Esophagus (tissue), 2 donors: ENCODE data around the gene KCNQ5. TPM values are rescaled to one million over a fixed set of nuclear protein-coding genes. Genes with fewer than 3 reads are reported as not detected.
"Not testable (repeated sequence)": the region's sequence is repeated elsewhere in the genome, so short reads cannot be mapped to it uniquely, and the experiment has no call there.

Source experiments
- H3K27ac ChIP-seq, 2 donors: one replicate each; pipeline ENCODE4 v1.5.1; 2013; ENCODE audit warnings: low read depth in 2 of 2, mild to moderate bottlenecking in 2 of 2, inconsistent platforms in 1 of 2, low read length in 1 of 2, moderate library complexity in 1 of 2
- H3K27me3 ChIP-seq, 2 donors: one replicate each; pipeline ENCODE4 v1.6.1; 2013; ENCODE audit warnings: low read length in 2 of 2, control low read depth in 1 of 2, mild to moderate bottlenecking in 1 of 2; ENCODE audit not compliant: insufficient read depth in 2 of 2, control insufficient read depth in 1 of 2
- H3K36me3 ChIP-seq, 2 donors: one replicate each; pipeline ENCODE4 v1.6.1; 2013; ENCODE audit warnings: low read length in 1 of 2; ENCODE audit not compliant: control insufficient read depth in 2 of 2, insufficient read depth in 2 of 2
- H3K4me1 ChIP-seq, 2 donors: one replicate each; pipeline ENCODE4 v1.6.1; 2013; ENCODE audit warnings: low read length in 1 of 2; ENCODE audit not compliant: control insufficient read depth in 2 of 2, insufficient read depth in 2 of 2
- H3K4me3 ChIP-seq, 2 donors: one replicate each; pipeline ENCODE4 v1.5.1; 2013; ENCODE audit warnings: low read length in 2 of 2, mild to moderate bottlenecking in 2 of 2, low read depth in 1 of 2, moderate library complexity in 1 of 2
- H3K9me3 ChIP-seq, 2 donors: one replicate each; pipeline ENCODE4 v1.6.1; 2013; ENCODE audit warnings: mild to moderate bottlenecking in 2 of 2, low read depth in 1 of 2, low read length in 1 of 2, moderate library complexity in 1 of 2; ENCODE audit not compliant: control insufficient read depth in 2 of 2, insufficient read depth in 1 of 2
- WGBS, 2 donors: extraction: QIAGEN DNeasy Blood & Tissue Kit; methylation state at CpG; one replicate each; pipeline ENCODE4 v1.1.7; 2013; 5-methylcytosine and 5-hydroxymethylcytosine counted together
- polyA plus RNA-seq, 2 donors: library from polyadenylated mRNA; stranded (reverse); fragments of 200-250 nt; gene quantifications; one replicate each; pipeline ENCODE4 v1.2.3, GENCODE V29; 2013
- donor health status: healthy with polysubstance abuse.
- donor health status: Bipolar disorder and iron deficiency.

The KCNQ5 gene
- polyA plus RNA-seq, result under 1 TPM; 0.18 to 0.22 TPM

DNA sequence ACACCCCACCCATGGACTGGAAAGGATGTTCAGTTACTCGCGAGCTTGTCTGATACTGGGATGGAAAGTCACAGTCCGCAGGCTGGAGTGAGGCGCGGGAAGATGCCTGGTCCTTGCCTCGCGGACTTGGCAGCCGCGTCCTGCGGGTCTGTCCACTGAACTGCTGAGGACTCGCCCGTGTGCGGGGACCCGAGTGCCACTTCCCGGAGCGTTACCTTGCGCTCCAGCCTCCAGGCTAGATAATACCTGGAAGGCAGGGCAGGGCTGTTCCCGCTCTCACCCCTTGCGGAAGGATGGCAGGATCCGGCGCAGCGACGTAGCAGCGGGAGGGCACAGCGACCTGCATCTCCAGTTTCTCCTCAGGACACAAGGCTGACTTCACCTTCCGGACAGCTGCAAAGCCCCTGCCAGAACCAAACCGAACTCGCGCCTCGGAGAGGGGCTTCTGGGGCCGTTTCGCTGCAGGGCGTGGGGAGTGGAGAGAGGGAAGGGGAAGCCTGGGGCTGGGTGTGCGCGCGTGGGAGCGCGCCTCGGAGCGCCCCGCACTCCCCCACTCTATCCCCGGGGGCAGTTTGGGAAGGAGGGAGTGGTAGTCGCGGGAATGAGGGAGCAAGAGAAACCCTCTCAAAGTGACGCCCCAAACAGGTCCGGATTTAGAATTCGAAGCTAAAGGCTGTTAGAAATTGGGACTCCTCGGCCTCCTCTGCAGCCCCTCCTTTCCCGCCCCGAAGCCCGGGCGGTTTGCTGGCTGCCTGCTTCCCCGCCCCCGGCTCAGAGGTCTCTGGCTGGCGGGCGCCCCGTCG, at the start of gene KCNQ5:
KCNQ5 (plus strand) TSS at position 774 of the 803 bp plus-strand sequence.
- WGBS, 2 donors, result 1% methylated on average over 58 of the region's 58 CpGs
- no peak within 1 kb of the TSS for H3K27ac ChIP-seq

DNA sequence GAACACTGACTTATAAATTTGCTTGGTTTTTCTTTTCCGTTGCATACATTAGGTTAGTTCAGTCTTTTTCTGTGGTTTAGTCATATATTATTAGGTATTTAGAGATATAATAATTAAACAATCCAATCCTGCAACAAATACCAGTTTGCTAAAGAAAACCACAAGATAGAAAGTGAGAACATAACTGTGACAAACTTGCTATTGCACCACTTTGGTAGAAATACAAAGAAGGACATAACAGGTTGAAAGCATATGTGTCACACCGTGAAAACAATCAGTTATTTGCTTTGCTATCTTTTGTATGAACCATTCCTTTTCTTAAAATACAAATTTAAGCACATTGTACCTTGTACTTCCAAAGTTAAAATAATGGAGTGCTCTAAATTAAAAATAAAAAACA, 42.0 kb upstream of the KCNQ5 start:
- H3K9me3 ChIP-seq, result no peaks in the 10 kb centered on the region
- no peaks in the 10 kb centered on the region for H3K4me1 ChIP-seq
- H3K36me3 ChIP-seq, result no peaks in the 10 kb centered on the region
- no peak overlapping the region for H3K27ac ChIP-seq
- no peaks in the 10 kb centered on the region for H3K27me3 ChIP-seq
- WGBS, 2 donors, result 69 to 77% methylated on average over 2 of the region's 2 CpGs
- no peak overlapping the region for H3K4me3 ChIP-seq

More for the DNA sequence above, at the start of gene KCNQ5:
- peaks cover 0 to 3% of the 10 kb centered on the region in 2 donors for H3K27me3 ChIP-seq
- peaks cover 0 to 14% of the 10 kb centered on the region in 2 donors for H3K4me1 ChIP-seq
- no peaks in the 10 kb centered on the region for H3K9me3 ChIP-seq
- H3K36me3 ChIP-seq, result no peaks in the 10 kb centered on the region
- H3K4me3 ChIP-seq, result peak within 1 kb of the TSS; percentile 49

DNA sequence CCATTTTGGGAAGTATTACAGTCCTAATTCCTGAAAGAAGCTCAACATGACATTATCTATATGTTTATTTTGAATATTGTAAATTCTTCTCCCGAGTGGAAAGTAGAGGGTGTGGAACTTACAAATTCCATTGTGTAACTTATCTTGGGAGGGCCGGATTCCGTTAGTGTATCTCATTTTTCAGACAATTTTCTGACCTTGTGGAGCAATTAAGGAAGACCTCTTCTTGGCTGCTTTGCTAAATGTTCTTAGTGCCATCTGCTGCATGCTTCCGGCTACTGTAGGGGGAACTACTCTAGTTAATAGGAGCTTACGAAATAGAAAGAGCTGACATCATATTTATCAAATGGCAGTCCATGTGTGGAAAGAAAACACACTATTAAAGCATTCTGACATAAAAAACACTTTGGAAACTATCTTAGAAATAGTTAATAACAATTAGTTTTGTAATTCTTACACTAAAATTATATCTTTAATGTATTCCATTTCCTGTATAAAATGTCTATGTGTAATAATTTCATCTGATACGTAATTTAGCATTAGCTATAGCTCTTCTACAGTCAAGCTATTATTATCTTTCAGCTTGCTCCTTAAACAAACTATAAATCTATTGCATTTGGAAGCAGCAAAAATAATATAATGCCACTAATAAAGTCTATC, 41.5 kb upstream of the KCNQ5 start:
- no peaks in the 10 kb centered on the region for H3K36me3 ChIP-seq
- no peak overlapping the region for H3K4me3 ChIP-seq
- no peaks in the 10 kb centered on the region for H3K9me3 ChIP-seq
- H3K27me3 ChIP-seq, result no peaks in the 10 kb centered on the region
- H3K27ac ChIP-seq, result no peak overlapping the region
- 23 to 25% methylated on average over 6 of the region's 6 CpGs for WGBS, 2 donors
- no peaks in the 10 kb centered on the region for H3K4me1 ChIP-seq

DNA sequence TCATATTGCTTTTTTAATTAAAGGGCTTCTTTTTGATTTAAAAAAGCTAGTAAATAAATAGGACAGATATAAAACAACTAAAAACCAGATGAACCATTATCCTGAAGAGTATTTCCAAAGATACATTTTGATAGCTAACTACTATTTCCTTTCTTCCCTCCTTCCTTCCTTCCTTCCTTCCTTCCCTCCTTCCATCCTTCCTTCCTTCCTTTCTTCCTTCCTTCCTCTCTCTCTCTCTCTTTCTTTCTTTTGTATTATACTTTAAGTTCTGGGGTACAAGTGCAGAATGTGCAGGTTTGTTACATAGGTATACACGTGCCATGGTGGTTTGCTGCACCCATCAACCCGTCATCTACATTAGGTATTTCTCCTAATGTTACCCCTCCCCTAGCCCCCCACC, 40.9 kb upstream of the KCNQ5 start:
- WGBS, 2 donors, result 83 to 88% methylated on average over 2 of the region's 2 CpGs
- H3K9me3 ChIP-seq, H3K4me3 ChIP-seq, H3K4me1 ChIP-seq, H3K36me3 ChIP-seq, H3K27me3 ChIP-seq, H3K27ac ChIP-seq: not testable (repeated sequence)

DNA sequence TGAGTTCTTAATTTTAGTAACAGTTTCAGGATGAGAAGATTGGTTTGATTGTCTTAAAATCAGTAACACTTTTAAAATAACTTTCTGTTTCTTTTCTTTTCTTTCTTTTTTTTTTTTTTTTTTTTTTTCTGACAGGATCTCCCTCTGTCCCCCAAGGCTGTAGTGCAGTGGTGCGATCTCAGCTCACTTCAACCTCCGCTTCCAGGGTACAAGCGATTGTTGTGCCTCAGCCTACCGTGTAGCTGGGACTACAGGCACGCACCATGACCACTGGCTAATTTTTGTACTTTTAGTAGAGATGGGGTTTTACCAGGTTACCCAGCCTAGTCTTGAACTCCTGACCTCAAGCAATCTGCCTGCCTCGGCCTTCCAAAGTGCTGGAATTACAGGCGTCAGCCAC, 33.7 kb upstream of the KCNQ5 start:
- H3K4me3 ChIP-seq, result no peak overlapping the region
- WGBS, 2 donors, result 79 to 81% methylated on average over 7 of the region's 7 CpGs
- H3K27ac ChIP-seq, result no peak overlapping the region
- no peaks in the 10 kb centered on the region for H3K9me3 ChIP-seq
- H3K27me3 ChIP-seq, result no peaks in the 10 kb centered on the region
- no peaks in the 10 kb centered on the region for H3K4me1 ChIP-seq
- H3K36me3 ChIP-seq, result no peaks in the 10 kb centered on the region

DNA sequence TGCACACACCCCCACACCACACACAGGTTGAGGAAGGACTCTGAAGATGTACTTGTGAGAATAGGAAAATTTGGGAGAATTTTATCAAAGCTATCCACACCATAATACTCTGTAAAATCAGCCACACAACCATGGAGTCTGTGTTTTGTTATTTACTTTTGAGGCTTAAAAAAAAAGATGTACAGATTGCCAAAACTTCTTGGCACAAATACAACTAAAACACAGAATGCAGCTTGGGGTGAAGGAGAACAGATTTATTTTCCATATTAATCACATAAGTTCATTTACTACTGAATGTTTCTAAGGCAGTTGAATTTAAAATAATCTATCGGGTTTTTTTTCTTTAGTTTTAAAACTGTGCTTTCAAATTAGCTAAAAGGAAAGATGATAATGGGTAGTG, 32.8 kb upstream of the KCNQ5 start:
- Histone ChIP-seq H3K36me3 (no peaks in the 10 kb centered on the region), H3K4me3 (no peak overlapping the region), H3K27me3 (no peaks in the 10 kb centered on the region), H3K27ac (no peak overlapping the region), H3K4me1 (no peaks in the 10 kb centered on the region), H3K9me3 (no peaks in the 10 kb centered on the region)
- 31 to 45% methylated on average over 1 of the region's 1 CpG for WGBS, 2 donors

DNA sequence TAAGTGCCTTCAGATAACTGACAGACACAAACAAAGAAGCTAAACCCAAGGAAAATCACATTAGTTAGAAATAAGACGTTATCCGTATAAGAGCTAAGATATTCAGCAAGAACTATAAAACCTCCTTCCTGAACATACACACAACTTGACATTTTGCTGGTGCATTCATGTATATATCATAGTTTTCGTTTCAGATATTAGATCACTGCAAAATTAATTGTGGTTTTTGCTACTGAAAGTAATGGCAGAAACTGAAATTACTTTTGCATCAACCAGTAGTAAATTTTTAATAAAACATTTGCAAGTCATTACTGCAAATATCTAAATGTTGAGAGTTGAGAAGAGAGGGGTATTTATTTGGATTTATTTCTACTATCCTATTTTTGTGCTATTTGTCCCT, 26.1 kb upstream of the KCNQ5 start:
- no peaks in the 10 kb centered on the region for H3K36me3 ChIP-seq
- no peak overlapping the region for H3K27ac ChIP-seq
- no peaks in the 10 kb centered on the region for H3K27me3 ChIP-seq
- H3K9me3 ChIP-seq, result no peaks in the 10 kb centered on the region
- H3K4me3 ChIP-seq, result no peak overlapping the region
- 80 to 85% methylated on average over 3 of the region's 3 CpGs for WGBS, 2 donors
- no peaks in the 10 kb centered on the region for H3K4me1 ChIP-seq

DNA sequence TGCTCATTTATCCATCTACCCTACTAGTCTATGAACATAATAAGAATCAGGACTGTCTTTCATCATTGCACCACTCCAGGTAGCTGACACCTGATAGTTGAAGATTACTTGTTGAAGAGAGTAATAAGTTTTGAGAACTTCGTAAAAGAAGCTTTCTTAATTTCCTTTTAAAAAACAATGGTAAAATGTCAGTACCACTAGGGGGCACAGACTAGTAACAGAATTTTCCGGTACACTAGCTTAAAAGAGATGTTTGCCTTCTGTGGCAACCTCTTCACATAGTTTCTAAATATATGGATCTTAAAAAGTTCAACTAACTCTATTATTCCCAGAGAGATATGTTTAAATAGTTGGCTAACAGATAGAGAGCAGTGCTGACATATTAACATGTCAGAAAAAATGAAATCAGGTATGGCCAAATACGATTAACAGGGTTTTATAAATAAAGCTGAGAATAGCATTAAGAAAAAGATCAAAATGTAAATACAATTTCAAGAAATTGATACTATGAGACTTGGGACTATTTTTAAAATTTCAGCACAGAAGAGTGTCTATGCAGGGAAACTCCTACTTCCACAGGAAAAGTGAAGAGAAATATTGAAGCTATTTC, 5.4 kb upstream of the KCNQ5 start:
- peaks cover 0 to 2% of the 10 kb centered on the region in 2 donors for H3K27me3 ChIP-seq
- H3K4me1 ChIP-seq, result peaks cover 0 to 4% of the 10 kb centered on the region in 2 donors
- 36 to 37% methylated on average over 3 of the region's 3 CpGs for WGBS, 2 donors
- no peak overlapping the region for H3K4me3 ChIP-seq
- H3K36me3 ChIP-seq, result no peaks in the 10 kb centered on the region
- no peaks in the 10 kb centered on the region for H3K9me3 ChIP-seq
- H3K27ac ChIP-seq, result no peak overlapping the region

DNA sequence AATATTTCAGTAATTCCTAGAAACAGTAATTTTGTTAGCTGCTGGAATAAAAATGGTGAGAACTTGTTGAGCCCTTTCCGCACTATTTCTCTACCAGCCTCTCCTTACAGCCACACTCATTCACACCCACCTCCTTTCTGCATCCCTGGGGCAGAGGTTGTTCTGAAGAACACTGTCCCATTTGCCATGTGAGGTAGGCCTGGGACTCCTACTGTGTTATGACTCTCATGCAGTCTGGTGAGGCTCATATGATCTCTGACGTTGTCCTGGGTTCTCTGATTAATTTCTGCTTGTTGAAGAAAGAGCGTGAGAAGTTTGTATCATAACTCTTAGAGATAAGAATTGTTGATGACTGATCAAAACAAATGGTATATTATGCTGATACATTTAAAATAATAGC, 4.1 kb upstream of the KCNQ5 start:
- Histone ChIP-seq H3K9me3 (no peaks in the 10 kb centered on the region), H3K4me1 (peaks cover 0 to 10% of the 10 kb centered on the region in 2 donors), H3K27me3 (peaks cover 0 to 3% of the 10 kb centered on the region in 2 donors), H3K36me3 (no peaks in the 10 kb centered on the region), H3K27ac (no peak overlapping the region), H3K4me3 (no peak overlapping the region)
- WGBS, 2 donors, result 87 to 93% methylated on average over 3 of the region's 3 CpGs
